ENCODE results near the gene CST11. TPM values are rescaled to one million over a fixed set of nuclear protein-coding genes. Genes with fewer than 3 reads are reported as not detected.
A peak's percentile ranks its signal among the peaks of the same experiment; 100 is the strongest.

Gene CST11
- total RNA-seq, 1 donor from 2014 or later = not detected

DNA sequence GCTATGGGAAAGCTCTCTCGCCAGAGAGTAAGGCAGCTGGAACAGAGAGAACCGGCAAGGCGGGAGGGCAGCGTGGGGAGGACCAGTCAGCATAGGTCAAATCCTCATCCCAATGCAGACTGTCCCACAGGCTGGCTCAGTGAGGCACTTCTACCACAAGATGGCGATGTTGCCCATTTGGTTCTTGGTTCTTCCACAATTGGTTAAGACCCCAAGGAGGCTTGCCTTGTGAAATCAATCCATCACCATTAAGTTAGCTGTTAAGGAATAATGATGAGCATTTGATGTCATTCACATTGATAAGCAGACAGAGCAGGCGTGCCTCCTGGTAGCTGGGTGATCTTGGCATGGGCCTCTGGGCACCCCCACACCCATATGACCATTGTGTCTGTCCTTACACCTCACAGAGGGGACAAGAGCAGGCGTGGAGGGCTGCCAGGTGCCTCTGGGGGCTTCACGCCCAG is 10.8 kb downstream of the CST11 start:
- Mint-ChIP-seq H3K36me3 (ENCODE audit: low read depth) (no peaks in the 10 kb centered on the region), H3K27ac (ENCODE audit: unreplicated experiment) (no peak overlapping the region)
- TF ChIP-seq, protein P1, sequence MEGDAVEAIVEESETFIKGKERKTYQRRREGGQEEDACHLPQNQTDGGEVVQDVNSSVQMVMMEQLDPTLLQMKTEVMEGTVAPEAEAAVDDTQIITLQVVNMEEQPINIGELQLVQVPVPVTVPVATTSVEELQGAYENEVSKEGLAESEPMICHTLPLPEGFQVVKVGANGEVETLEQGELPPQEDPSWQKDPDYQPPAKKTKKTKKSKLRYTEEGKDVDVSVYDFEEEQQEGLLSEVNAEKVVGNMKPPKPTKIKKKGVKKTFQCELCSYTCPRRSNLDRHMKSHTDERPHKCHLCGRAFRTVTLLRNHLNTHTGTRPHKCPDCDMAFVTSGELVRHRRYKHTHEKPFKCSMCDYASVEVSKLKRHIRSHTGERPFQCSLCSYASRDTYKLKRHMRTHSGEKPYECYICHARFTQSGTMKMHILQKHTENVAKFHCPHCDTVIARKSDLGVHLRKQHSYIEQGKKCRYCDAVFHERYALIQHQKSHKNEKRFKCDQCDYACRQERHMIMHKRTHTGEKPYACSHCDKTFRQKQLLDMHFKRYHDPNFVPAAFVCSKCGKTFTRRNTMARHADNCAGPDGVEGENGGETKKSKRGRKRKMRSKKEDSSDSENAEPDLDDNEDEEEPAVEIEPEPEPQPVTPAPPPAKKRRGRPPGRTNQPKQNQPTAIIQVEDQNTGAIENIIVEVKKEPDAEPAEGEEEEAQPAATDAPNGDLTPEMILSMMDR (IDR thresholded peaks at IDR 0.05) = peak; percentile 96

DNA sequence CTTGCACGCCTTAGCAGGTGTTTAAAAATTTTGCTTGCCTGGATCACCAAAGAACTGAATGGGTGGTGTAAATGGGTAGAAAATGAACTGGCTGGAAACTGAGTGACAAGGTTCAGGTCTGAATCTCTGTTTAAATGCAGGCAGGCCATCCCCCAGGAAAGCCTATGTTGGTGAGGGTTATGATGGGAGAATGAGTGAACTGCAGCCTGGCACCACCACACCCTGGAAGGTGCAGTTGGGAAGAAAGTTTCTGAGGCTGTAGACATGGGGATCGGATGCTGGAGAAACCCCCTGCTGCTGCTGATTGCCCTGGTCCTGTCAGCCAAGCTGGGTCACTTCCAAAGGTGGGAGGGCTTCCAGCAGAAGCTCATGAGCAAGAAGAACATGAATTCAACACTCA is 12.7 kb downstream of the CST11 start:
- Mint-ChIP-seq H3K4me3 (ENCODE audit: unreplicated experiment) (no peak overlapping the region), H3K36me3 (ENCODE audit: low read depth) (no peaks in the 10 kb centered on the region), H3K27ac (ENCODE audit: unreplicated experiment) (no peak overlapping the region), H3K4me1 (ENCODE audit: low read depth) (no peaks in the 10 kb centered on the region), H3K27me3 (ENCODE audit: low read depth) (no peaks in the 10 kb centered on the region), H3K9me3 (ENCODE audit: low read depth) (no peaks in the 10 kb centered on the region)
- TF ChIP-seq, protein P1 (IDR thresholded peaks at IDR 0.05) = no peak
- DNase-seq (ENCODE audit: low spot score) = no peak

More for the DNA sequence above, 10.8 kb downstream of the CST11 start:
- Mint-ChIP-seq H3K4me3 (ENCODE audit: unreplicated experiment) (no peak overlapping the region), H3K27me3 (ENCODE audit: low read depth) (no peaks in the 10 kb centered on the region), H3K4me1 (ENCODE audit: low read depth) (peaks cover 14% of the 10 kb centered on the region), H3K9me3 (ENCODE audit: low read depth) (no peaks in the 10 kb centered on the region)
- no peak for DNase-seq (ENCODE audit: low spot score)

- no peak for DNase-seq (ENCODE audit: low spot score)
- Mint-ChIP-seq H3K9me3 (ENCODE audit: low read depth) (no peaks in the 10 kb centered on the region), H3K4me1 (ENCODE audit: low read depth) (no peaks in the 10 kb centered on the region), H3K27me3 (ENCODE audit: low read depth) (no peaks in the 10 kb centered on the region), H3K4me3 (ENCODE audit: unreplicated experiment) (no peak overlapping the region), H3K36me3 (ENCODE audit: low read depth) (no peaks in the 10 kb centered on the region), H3K27ac (ENCODE audit: unreplicated experiment) (no peak overlapping the region)
- TF ChIP-seq, protein P1 (IDR thresholded peaks at IDR 0.05) = no peak
These were observed 14.0 kb downstream of the CST11 start for GRCh38 chr20:23438661-23439060.

- H3K9me3 Mint-ChIP-seq (ENCODE audit: low read depth) = no peaks in the 10 kb centered on the region
- no peak overlapping the region for H3K27ac Mint-ChIP-seq (ENCODE audit: unreplicated experiment)
These were observed 15.4 kb downstream of the CST11 start for GRCh38 chr20:23437126-23437899.

GRCh38 chr20:23436681-23437080 is 16.0 kb downstream of the CST11 start:
- Mint-ChIP-seq H3K4me3 (ENCODE audit: unreplicated experiment) (no peak overlapping the region), H3K4me1 (ENCODE audit: low read depth) (no peaks in the 10 kb centered on the region), H3K27ac (ENCODE audit: unreplicated experiment) (no peak overlapping the region), H3K27me3 (ENCODE audit: low read depth) (no peaks in the 10 kb centered on the region), H3K9me3 (ENCODE audit: low read depth) (no peaks in the 10 kb centered on the region), H3K36me3 (ENCODE audit: low read depth) (no peaks in the 10 kb centered on the region)
- TF ChIP-seq, protein P1 (IDR thresholded peaks at IDR 0.05) = no peak
- DNase-seq (ENCODE audit: low spot score) = no peak

More at GRCh38 chr20:23437126-23437899, 15.4 kb downstream of the CST11 start:
- no peaks in the 10 kb centered on the region for H3K36me3 Mint-ChIP-seq (ENCODE audit: low read depth)
- no peak overlapping the region for H3K4me3 Mint-ChIP-seq (ENCODE audit: unreplicated experiment)
- H3K4me1 Mint-ChIP-seq (ENCODE audit: low read depth) = no peaks in the 10 kb centered on the region
- TF ChIP-seq, protein P1 (IDR thresholded peaks at IDR 0.05) = no peak
- no peaks in the 10 kb centered on the region for H3K27me3 Mint-ChIP-seq (ENCODE audit: low read depth)
- DNase-seq (ENCODE audit: low spot score) = no peak

Measured in chondrocyte (in vitro differentiated cells).